HepG2 (cell line): ENCODE data around the gene PIEZO2. TPM values are rescaled to one million over a fixed set of nuclear protein-coding genes. Genes with fewer than 3 reads are reported as not detected.

ENCODE experiments used
- AGO1 ChIP-seq: fragments of 200-400 bp; formaldehyde crosslinking; IDR thresholded peaks from 2 replicates; pipeline ENCODE4 v1.6.1; 2017; ENCODE audit warnings: mild to moderate bottlenecking, low read depth, low read length, moderate library complexity; ENCODE audit not compliant: poor library complexity, severe bottlenecking
- CENPX ChIP-seq: sonication (generic); formaldehyde crosslinking; IDR thresholded peaks from 2 replicates; pipeline ENCODE4 v1.9.0; 2021; ENCODE audit warnings: mild to moderate bottlenecking, missing genetic modification reagents, moderate library complexity
- HNRNPLL ChIP-seq: fragments of 200-400 bp; formaldehyde crosslinking; IDR thresholded peaks from 2 replicates; pipeline ENCODE4 v1.6.1; 2017; ENCODE audit warnings: mild to moderate bottlenecking, low read depth, low read length; ENCODE audit not compliant: poor library complexity, severe bottlenecking
- HOXA7 ChIP-seq: sonication (generic); formaldehyde crosslinking; IDR thresholded peaks from 2 replicates; pipeline ENCODE4 v1.8.1; 2022; ENCODE audit warnings: mild to moderate bottlenecking, missing genetic modification reagents, moderate library complexity
- IKZF1 ChIP-seq: fragments of 450-650 bp; IDR thresholded peaks from 2 replicates; pipeline ENCODE4 v1.7.1; 2016
- JUNB ChIP-seq: sonication (generic); formaldehyde crosslinking; IDR thresholded peaks from 2 replicates; pipeline ENCODE4 v1.8.0; 2022; ENCODE audit warnings: missing genetic modification reagents, mild to moderate bottlenecking, borderline replicate concordance
- JUND ChIP-seq: sonication (generic); formaldehyde crosslinking; IDR thresholded peaks from 2 replicates; pipeline ENCODE4 v1.8.0; 2022; ENCODE audit warnings: mild to moderate bottlenecking, missing genetic modification reagents
- REPIN1 ChIP-seq: sonication (generic); formaldehyde crosslinking; IDR thresholded peaks from 2 replicates; pipeline ENCODE4 v1.8.0; 2022; ENCODE audit warnings: missing genetic modification reagents, low read depth, mild to moderate bottlenecking, borderline replicate concordance
- SP4 ChIP-seq: sonication (generic); formaldehyde crosslinking; IDR thresholded peaks from 2 replicates; pipeline ENCODE4 v1.8.1; 2023; ENCODE audit warnings: mild to moderate bottlenecking, missing genetic modification reagents
- SRY ChIP-seq: sonication (generic); formaldehyde crosslinking; IDR thresholded peaks from 2 replicates; pipeline ENCODE4 v1.8.0; 2022; ENCODE audit warnings: mild to moderate bottlenecking, missing genetic modification reagents
- TBX2 ChIP-seq: sonication (generic); formaldehyde crosslinking; IDR thresholded peaks from 2 replicates; pipeline ENCODE4 v1.5.0; 2020; ENCODE audit warnings: missing genetic modification reagents, mild to moderate bottlenecking, borderline replicate concordance
- YY1 ChIP-seq: IDR thresholded peaks from 2 replicates; pipeline ENCODE4 v1.6.1; 2011; ENCODE audit warnings: low read length, low read depth, moderate library complexity, mild to moderate bottlenecking; ENCODE audit not compliant: insufficient read depth, insufficient replicate concordance
- ZNF747 ChIP-seq: sonication (generic); formaldehyde crosslinking; IDR thresholded peaks from 2 replicates; pipeline ENCODE4 v1.8.1; 2023; ENCODE audit warnings: missing genetic modification reagents, mild to moderate bottlenecking, borderline replicate concordance
- ZNF883 ChIP-seq: sonication (generic); formaldehyde crosslinking; IDR thresholded peaks from 2 replicates; pipeline ENCODE4 v1.5.1; 2020; ENCODE audit warnings: mild to moderate bottlenecking, missing genetic modification reagents; ENCODE audit errors: not compliant biosample characterization
- polyA plus RNA-seq, 8 experiments: library from polyadenylated mRNA; depleted of rRNA in 3 of 8; stranded (reverse) in 7 of 8; unstranded in 1 of 8; fragments of >200 nt; fragmentation: Illumina TruSeq in 4 of 8; extraction: Trizol in 4 of 8; gene quantifications; 2 replicates each; pipeline versions ENCODE4 v1.2.1 to v1.2.3, GENCODE V29; 2011 to 2016; ENCODE audit warnings: low read depth in 4 of 8, missing spikeins in 1 of 8, mixed read lengths in 1 of 8; ENCODE audit not compliant: insufficient read depth in 1 of 8
- total RNA-seq, 5 experiments: library from RNA; depleted of rRNA; stranded (reverse); fragments of >200 nt; fragmentation: Illumina TruSeq; extraction: Trizol; gene quantifications; 2 replicates each; pipeline ENCODE4 v1.2.3, GENCODE V29; 2016; ENCODE audit warnings: low read depth in 1 of 5
- TF ChIP-seq, protein P1 (sequence below): sonication (generic); formaldehyde crosslinking; IDR thresholded peaks from 2 replicates; pipeline ENCODE4 v1.8.1; 2022; ENCODE audit warnings: low read depth, mild to moderate bottlenecking, missing genetic modification reagents
- TF ChIP-seq, protein P2 (sequence below): IDR thresholded peaks from 2 replicates; pipeline ENCODE4 v1.6.1; 2016
- TF ChIP-seq, protein P3 (sequence below): sonication (generic); formaldehyde crosslinking; IDR thresholded peaks from 2 replicates; pipeline ENCODE4 v1.4.0; 2020; ENCODE audit warnings: missing genetic modification reagents

The PIEZO2 gene
- total and polyA plus RNA-seq, 2 of the 13 experiments (the other 11 are each of a cell fraction or from before 2014, with no cell fraction given) = 15.2 to 27.2 TPM

DNA sequence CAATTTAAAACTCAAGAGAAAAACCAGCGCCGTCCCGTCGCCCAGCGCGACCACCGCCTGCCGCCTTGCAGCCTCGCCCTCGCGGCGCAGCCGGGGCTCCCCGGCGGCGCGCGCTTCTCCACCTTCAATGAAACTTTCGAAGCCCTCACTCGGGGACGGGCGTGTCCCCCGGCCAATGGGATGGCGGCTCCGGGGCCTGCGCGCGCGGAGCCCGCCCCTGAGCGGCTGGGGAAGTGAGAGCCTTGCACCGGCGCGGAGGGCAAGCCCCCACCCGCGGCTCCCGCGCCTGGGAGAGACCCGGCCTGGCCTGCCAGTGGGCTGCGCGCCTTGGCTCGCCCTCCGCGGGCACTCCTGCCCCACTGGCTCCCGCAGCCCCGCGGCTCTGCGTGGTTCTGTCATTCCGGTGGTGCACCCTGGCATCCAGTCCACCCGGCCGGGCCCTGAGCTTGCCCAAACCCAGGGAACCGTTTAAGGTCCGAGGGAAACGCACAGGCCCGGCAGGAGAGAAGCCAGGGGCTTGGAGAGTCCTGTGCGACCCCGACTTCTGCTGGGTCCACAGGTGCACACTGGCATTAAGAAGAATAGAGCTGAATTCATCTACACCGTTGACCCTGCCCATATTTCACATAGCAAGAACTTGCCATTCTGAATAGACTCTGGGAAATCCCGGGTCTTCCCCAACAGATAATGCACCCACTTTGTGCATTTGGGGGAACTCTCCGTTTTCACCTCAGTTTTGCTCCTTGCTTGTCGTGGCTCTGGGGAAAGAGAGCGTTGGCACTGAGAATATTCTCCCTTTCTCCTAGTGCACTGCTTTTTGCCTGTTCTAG, at the start of gene PIEZO2 (continued):
- TF ChIP-seq, protein P1, sequence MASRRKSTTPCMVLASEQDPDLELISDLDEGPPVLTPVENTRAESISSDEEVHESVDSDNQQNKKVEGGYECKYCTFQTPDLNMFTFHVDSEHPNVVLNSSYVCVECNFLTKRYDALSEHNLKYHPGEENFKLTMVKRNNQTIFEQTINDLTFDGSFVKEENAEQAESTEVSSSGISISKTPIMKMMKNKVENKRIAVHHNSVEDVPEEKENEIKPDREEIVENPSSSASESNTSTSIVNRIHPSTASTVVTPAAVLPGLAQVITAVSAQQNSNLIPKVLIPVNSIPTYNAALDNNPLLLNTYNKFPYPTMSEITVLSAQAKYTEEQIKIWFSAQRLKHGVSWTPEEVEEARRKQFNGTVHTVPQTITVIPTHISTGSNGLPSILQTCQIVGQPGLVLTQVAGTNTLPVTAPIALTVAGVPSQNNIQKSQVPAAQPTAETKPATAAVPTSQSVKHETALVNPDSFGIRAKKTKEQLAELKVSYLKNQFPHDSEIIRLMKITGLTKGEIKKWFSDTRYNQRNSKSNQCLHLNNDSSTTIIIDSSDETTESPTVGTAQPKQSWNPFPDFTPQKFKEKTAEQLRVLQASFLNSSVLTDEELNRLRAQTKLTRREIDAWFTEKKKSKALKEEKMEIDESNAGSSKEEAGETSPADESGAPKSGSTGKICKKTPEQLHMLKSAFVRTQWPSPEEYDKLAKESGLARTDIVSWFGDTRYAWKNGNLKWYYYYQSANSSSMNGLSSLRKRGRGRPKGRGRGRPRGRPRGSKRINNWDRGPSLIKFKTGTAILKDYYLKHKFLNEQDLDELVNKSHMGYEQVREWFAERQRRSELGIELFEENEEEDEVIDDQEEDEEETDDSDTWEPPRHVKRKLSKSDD (CRISPR knock-in tag) = no peak
- no peak for TF ChIP-seq AGO1
- TF ChIP-seq HOXA7 (CRISPR knock-in tag) = no peak
- no peak for TF ChIP-seq JUND
- TF ChIP-seq, protein P2, sequence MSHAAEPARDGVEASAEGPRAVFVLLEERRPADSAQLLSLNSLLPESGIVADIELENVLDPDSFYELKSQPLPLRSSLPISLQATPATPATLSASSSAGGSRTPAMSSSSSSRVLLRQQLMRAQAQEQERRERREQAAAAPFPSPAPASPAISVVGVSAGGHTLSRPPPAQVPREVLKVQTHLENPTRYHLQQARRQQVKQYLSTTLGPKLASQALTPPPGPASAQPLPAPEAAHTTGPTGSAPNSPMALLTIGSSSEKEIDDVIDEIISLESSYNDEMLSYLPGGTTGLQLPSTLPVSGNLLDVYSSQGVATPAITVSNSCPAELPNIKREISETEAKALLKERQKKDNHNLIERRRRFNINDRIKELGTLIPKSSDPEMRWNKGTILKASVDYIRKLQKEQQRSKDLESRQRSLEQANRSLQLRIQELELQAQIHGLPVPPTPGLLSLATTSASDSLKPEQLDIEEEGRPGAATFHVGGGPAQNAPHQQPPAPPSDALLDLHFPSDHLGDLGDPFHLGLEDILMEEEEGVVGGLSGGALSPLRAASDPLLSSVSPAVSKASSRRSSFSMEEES = peak; percentile 45; the same call in 1 of the 2 replicates
- no peak for TF ChIP-seq CENPX
- no peak for TF ChIP-seq YY1
- peak; percentile 49 for TF ChIP-seq ZNF883 (CRISPR knock-in tag)
- no peak for TF ChIP-seq SP4 (CRISPR knock-in tag)
- no peak for TF ChIP-seq REPIN1 (CRISPR knock-in tag)
- peak; percentile 20; the same call in 1 of the 2 replicates for TF ChIP-seq TBX2 (CRISPR knock-in tag)
- TF ChIP-seq ZNF747 (CRISPR knock-in tag) = no peak
- TF ChIP-seq, protein P3, sequence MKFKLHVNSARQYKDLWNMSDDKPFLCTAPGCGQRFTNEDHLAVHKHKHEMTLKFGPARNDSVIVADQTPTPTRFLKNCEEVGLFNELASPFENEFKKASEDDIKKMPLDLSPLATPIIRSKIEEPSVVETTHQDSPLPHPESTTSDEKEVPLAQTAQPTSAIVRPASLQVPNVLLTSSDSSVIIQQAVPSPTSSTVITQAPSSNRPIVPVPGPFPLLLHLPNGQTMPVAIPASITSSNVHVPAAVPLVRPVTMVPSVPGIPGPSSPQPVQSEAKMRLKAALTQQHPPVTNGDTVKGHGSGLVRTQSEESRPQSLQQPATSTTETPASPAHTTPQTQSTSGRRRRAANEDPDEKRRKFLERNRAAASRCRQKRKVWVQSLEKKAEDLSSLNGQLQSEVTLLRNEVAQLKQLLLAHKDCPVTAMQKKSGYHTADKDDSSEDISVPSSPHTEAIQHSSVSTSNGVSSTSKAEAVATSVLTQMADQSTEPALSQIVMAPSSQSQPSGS (CRISPR knock-in tag) = peak; percentile 51; the same call in 1 of the 2 replicates
- TF ChIP-seq SRY (CRISPR knock-in tag) = peak; percentile 81; the same call in 1 of the 2 replicates
- TF ChIP-seq HNRNPLL = peak; percentile 54
- TF ChIP-seq IKZF1 = no peak
- no peak for TF ChIP-seq JUNB (CRISPR knock-in tag)
